RWPE1 (cell line): ENCODE data around the gene TLL1.

ENCODE experiments used
- CTCF ChIA-PET: fragments of 350-600 bp; sonication (Branson Sonifier 250); formaldehyde crosslinking; extraction: SDS; loops from one replicate; lab custom pipeline; 2021; lab: Yijun Ruan, JAX
- POLR2A ChIA-PET: fragments of 400-600 bp; formaldehyde crosslinking; extraction: SDS; loops from one replicate; lab custom pipeline; 2020; ENCODE audit warnings: antibody characterized with exemption; ENCODE audit not compliant: low non-redundant PET; lab: Yijun Ruan, JAX
- DNase-seq: peaks from one replicate; pipeline ENCODE4 v3.0.0; 2012; ENCODE audit warnings: low spot score
- H3K27ac ChIP-seq: fragments of 450-650 bp; 2 replicates; pipeline ENCODE4 v1.5.1; 2017
- TF ChIP-seq, protein P1 (sequence below): fragments of 450-650 bp; conservative IDR thresholded peaks from 2 replicates; pipeline ENCODE4 v1.5.1; 2017; ENCODE audit warnings: low read depth, mild to moderate bottlenecking

The TLL1 gene

GRCh38 chr4:165872461-165873297 lies at the start of gene TLL1:
Gene TLL1, plus strand, starts transcription at chr4:165873237. Its CDS starts 668 bp downstream, at chr4:165873905.
- no peak for DNase-seq
- H3K27ac ChIP-seq = peak within 1 kb of the TSS; percentile 91
- TF ChIP-seq, protein P1, sequence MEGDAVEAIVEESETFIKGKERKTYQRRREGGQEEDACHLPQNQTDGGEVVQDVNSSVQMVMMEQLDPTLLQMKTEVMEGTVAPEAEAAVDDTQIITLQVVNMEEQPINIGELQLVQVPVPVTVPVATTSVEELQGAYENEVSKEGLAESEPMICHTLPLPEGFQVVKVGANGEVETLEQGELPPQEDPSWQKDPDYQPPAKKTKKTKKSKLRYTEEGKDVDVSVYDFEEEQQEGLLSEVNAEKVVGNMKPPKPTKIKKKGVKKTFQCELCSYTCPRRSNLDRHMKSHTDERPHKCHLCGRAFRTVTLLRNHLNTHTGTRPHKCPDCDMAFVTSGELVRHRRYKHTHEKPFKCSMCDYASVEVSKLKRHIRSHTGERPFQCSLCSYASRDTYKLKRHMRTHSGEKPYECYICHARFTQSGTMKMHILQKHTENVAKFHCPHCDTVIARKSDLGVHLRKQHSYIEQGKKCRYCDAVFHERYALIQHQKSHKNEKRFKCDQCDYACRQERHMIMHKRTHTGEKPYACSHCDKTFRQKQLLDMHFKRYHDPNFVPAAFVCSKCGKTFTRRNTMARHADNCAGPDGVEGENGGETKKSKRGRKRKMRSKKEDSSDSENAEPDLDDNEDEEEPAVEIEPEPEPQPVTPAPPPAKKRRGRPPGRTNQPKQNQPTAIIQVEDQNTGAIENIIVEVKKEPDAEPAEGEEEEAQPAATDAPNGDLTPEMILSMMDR = no peak
- POLR2A ChIA-PET = no interaction called here
- CTCF ChIA-PET = interaction anchor here (0.6 to 0.8 kb wide), 3 partner anchors 8 to 217 kb away, joined by 3 read pairs; no protein-coding TSS in a partner anchor

DNA sequence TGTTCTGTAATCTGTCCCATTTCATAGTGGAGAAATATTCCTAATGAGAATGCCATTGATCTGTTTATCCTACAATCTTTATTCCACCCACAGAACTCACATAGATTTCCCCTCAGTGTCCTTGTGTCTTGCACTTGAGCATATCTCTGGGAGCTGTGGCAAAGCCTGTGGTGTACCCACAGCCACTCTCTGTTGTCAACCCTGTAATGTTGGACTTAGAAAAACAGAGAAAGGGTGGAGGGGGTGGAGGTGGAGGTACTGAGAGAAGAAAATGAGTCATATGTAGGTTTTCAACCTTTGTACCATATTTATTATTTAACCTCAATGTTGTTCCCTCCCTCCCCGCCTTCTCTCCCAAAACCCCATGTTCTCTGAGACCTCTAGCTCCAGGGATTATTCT lies 46.9 kb upstream of the TLL1 start:
- DNase-seq = no peak
- ChIA-PET POLR2A (no interaction called here), CTCF (no interaction called here)
- H3K27ac ChIP-seq = no peak overlapping the region
- TF ChIP-seq, protein P1 = no peak

- TF ChIP-seq, protein P1 = no peak
- H3K27ac ChIP-seq = no peak overlapping the region
- ChIA-PET POLR2A (no interaction called here), CTCF (interaction anchor here (0.6 kb wide), 2 partner anchors 255 to 686 kb away, joined by 3 to 8 read pairs; no protein-coding TSS in a partner anchor)
- DNase-seq = no peak
Observed at GRCh38 chr4:165827018-165827417, 46.0 kb upstream of the TLL1 start.

- TF ChIP-seq, protein P1 = no peak
- ChIA-PET CTCF (no interaction called here), POLR2A (no interaction called here)
- DNase-seq = peak; percentile 28
- H3K27ac ChIP-seq = no peak overlapping the region
Observed at GRCh38 chr4:165828928-165829327, 44.1 kb upstream of the TLL1 start.

DNA sequence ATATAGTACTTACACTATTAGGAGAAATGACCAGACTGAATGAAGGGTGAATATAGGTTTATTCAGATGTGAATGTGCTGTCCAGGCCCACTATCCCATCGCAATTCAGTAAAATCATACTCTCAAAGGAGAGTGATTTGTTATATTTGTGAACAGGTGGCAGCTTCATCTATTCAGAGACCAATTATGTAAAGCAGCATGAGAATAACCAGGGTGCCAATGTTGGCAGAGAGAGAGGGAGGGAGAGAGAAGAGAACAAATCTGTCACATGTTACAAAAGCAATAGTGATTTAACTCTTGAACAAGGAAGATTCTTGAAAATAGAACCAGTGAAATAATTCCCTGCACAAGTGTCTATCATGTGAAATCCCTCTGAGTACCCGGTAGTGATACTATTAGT lies 38.9 kb upstream of the TLL1 start:
- no peak overlapping the region for H3K27ac ChIP-seq
- ChIA-PET CTCF (no interaction called here), POLR2A (no interaction called here)
- no peak for DNase-seq
- TF ChIP-seq, protein P1 = no peak

DNA sequence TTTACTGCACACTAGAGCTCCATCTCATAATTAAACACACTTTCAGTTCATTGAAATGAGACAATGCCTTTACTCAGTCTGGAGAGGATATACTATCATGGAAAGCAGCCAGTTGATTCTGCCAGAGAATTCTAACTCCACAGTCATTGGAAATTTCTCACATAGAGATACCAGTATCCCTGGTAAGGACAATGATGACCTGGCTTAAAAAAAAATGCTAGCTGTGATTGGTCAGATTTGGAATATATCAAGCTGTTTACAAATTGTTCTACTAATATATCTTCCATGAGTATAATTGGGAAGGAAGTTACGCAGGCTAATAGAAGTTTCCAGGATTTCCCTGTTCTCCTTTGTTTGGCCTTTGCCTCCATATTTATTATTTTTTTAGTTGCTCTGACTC lies 34.5 kb upstream of the TLL1 start:
- DNase-seq = no peak
- POLR2A ChIA-PET = no interaction called here
- CTCF ChIA-PET = interaction anchor here (0.6 to 1.0 kb wide), 3 partner anchors 12 to 202 kb away, joined by 3 to 4 read pairs (median 3); no protein-coding TSS in a partner anchor
- TF ChIP-seq, protein P1 = no peak
- H3K27ac ChIP-seq = no peak overlapping the region
